ENCODE data around the gene BATF. TPM values are rescaled to one million over a fixed set of nuclear protein-coding genes. Genes with fewer than 3 reads are reported as not detected.

BATF gene
- total and polyA plus RNA-seq, 2 experiments from 2014 or later, result not detected

GRCh38 chr14:75547552-75548250 lies 25.4 kb downstream of the BATF start (continued):
- no peak for TF ChIP-seq ZNF462 (CRISPR knock-in tag; IDR thresholded peaks at IDR 0.05)
- no peak for TF ChIP-seq CTCF (conservative IDR thresholded peaks at IDR 0.05; ENCODE audit: low read depth in 2 of 2)
- no peak for TF ChIP-seq ZNF114 (CRISPR knock-in tag; IDR thresholded peaks at IDR 0.05)

GRCh38 chr14:75548544-75548943 lies 26.3 kb downstream of the BATF start:
- H4K20me1 ChIP-seq (replicated peaks; ENCODE audit: insufficient read depth), result no peaks in the 10 kb centered on the region
- Mint-ChIP-seq H3K4me3 (no peak overlapping the region), H3K9me3 (no peaks in the 10 kb centered on the region), H3K27me3 (ENCODE audit: insufficient read depth, low read depth, poor library complexity) (peaks cover 7% of the 10 kb centered on the region), H3K4me1 (0 out of 3 replicates have a peak, but pooled peaks cover 2% of the 10 kb centered on the region), H3K36me3 (ENCODE audit: low read depth) (no peaks in the 10 kb centered on the region), H3K27ac (no peak overlapping the region)
- H3K4me2 ChIP-seq, result no peak overlapping the region
- no peak overlapping the region for H2AFZ ChIP-seq
- DNase-seq (ENCODE audit: low spot score) (no peak), ATAC-seq (no peak)
- H3K27me3 ChIP-seq (ENCODE audit: insufficient read depth), result no peaks in the 10 kb centered on the region
- H3K36me3 ChIP-seq (ENCODE audit: insufficient read depth), result no peaks in the 10 kb centered on the region
- no peak overlapping the region for H3K4me3 ChIP-seq
- H3F3A ChIP-seq (replicated peaks; ENCODE audit: low read depth), result no peaks in the 10 kb centered on the region
- H3K27ac ChIP-seq (ENCODE audit: low read depth), result no peak overlapping the region
- no peaks in the 10 kb centered on the region for H3K79me2 ChIP-seq (replicated peaks; ENCODE audit: insufficient read depth)
- no peaks in the 10 kb centered on the region for H3K4me1 ChIP-seq (ENCODE audit: insufficient read depth)
- peaks cover 6% of the 10 kb centered on the region for H3K9me2 ChIP-seq (ENCODE audit: insufficient read depth)
- TF ChIP-seq REST (IDR thresholded peaks at IDR 0.05; ENCODE audit: unreplicated experiment) (no peak), EZH2 (IDR thresholded peaks at IDR 0.05; ENCODE audit: low read depth, unreplicated experiment) (no peak), STAT1 (IDR thresholded peaks at IDR 0.05; ENCODE audit: unreplicated experiment) (no peak), EZH2phosphoT487 (IDR thresholded peaks at IDR 0.05; ENCODE audit: unreplicated experiment) (no peak), CTCF (conservative IDR thresholded peaks at IDR 0.05; ENCODE audit: low read depth in 2 of 2) (no peak), ZNF331 (CRISPR knock-in tag; IDR thresholded peaks at IDR 0.05; ENCODE audit: low read depth) (no peak), POLR2AphosphoS5 (IDR thresholded peaks at IDR 0.05; ENCODE audit: low read depth) (no peak), NANOG (IDR thresholded peaks at IDR 0.05; ENCODE audit: borderline replicate concordance) (no peak)

Data from GM23338 (cell line).